ENCODE measurements around the gene UBTD2. TPM values are rescaled to one million over a fixed set of nuclear protein-coding genes. Genes with fewer than 3 reads are reported as not detected.

Gene UBTD2
- total RNA-seq, 4 donors from 2014 or later, result 6.1 to 108 (median 32.2) TPM

DNA sequence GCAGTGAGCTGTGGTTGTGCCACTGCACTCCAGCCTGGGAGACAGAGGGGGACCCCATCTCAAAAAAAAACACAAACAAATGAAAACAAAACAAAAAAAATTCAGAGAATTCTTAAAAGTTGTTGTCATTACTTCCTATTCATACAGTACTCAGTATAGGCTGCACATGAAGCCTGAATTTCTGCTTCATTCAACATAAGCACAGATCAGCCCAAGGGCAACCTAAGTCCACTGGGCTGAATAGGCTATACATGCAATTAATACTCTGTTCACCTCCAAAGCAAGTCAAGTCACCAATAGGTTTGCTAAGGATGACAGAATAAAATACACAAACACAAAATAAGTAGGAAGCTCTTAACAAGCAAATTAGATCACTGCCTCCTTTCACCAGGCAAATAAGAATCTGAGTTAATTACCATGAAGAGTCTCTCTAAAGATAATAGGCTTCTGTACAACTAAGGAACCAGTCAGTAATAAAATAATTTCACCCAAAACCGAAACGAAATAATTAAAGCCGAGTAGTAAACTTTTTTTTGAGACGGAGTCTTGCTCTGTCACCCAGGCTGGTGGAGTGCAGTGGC, 18.7 kb downstream of the UBTD2 start:
- intact Hi-C loops (cut with DNase I; ENCODE audit: low total_unique reads), result no loop called here
- no peak for TF ChIP-seq POLR2A (IDR thresholded peaks at IDR 0.05)
- no peak for TF ChIP-seq CTCF (IDR thresholded peaks at IDR 0.05)
- Histone ChIP-seq H3K9me3 (no peaks in the 10 kb centered on the region), H3K4me3 (no peak overlapping the region), H3K27me3 (no peaks in the 10 kb centered on the region), H3K27ac (no peak overlapping the region), H3K36me3 (no peaks in the 10 kb centered on the region), H3K4me1 (no peaks in the 10 kb centered on the region)
- no peak for DNase-seq

DNA sequence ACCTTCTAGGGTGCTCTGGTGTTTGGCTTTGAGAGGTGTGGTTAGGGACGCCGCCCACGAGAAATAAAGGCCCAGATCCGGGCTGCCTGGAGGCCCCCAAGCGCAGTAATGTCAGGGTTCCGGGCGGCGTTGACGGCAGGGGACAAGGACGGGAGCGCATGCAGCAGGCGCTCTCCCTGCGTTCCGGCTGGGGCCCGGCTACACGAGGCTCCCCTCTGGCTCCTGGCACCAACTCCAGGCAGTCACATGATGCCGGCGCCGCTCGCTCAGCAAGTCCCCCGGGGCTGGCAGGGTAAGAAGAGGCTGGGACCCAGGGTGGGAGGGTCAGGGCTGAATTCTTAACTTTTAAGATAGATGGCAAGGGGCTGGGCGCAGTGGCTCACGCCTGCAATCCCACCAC, 28.1 kb downstream of the UBTD2 start:
- no peaks in the 10 kb centered on the region for H3K4me1 ChIP-seq
- no peaks in the 10 kb centered on the region for H3K27me3 ChIP-seq
- no peak overlapping the region for H3K4me3 ChIP-seq
- H3K27ac ChIP-seq, result no peak overlapping the region
- intact Hi-C loops (cut with DNase I; ENCODE audit: low total_unique reads), result no loop called here
- peaks cover 0 to 5% of the 10 kb centered on the region in 2 donors for H3K9me3 ChIP-seq
- TF ChIP-seq POLR2A (IDR thresholded peaks at IDR 0.05), result no peak
- TF ChIP-seq CTCF (IDR thresholded peaks at IDR 0.05), result no peak
- no peaks in the 10 kb centered on the region for H3K36me3 ChIP-seq
- no peak for DNase-seq

- Histone ChIP-seq H3K36me3 (no peaks in the 10 kb centered on the region), H3K4me3 (no peak overlapping the region), H3K27me3 (no peaks in the 10 kb centered on the region), H3K27ac (no peak overlapping the region), H3K9me3 (peaks cover 0 to 5% of the 10 kb centered on the region in 2 donors), H3K4me1 (no peaks in the 10 kb centered on the region)
- TF ChIP-seq CTCF (IDR thresholded peaks at IDR 0.05), result no peak
- intact Hi-C loops (cut with DNase I; ENCODE audit: low total_unique reads), result no loop called here
- no peak for DNase-seq
Observed at GRCh38 chr5:172252501-172252900, 31.1 kb downstream of the UBTD2 start.

GRCh38 chr5:172251419-172251818, 32.1 kb downstream of the UBTD2 start:
- intact Hi-C loops (cut with DNase I; ENCODE audit: low total_unique reads), result no loop called here
- Histone ChIP-seq H3K36me3 (no peaks in the 10 kb centered on the region), H3K27me3 (no peaks in the 10 kb centered on the region), H3K9me3 (peaks cover 0 to 5% of the 10 kb centered on the region in 2 donors), H3K4me1 (no peaks in the 10 kb centered on the region), H3K4me3 (no peak overlapping the region), H3K27ac (no peak overlapping the region)
- TF ChIP-seq CTCF (IDR thresholded peaks at IDR 0.05) (no peak), POLR2A (IDR thresholded peaks at IDR 0.05) (no peak)
- DNase-seq, result no peak

DNA sequence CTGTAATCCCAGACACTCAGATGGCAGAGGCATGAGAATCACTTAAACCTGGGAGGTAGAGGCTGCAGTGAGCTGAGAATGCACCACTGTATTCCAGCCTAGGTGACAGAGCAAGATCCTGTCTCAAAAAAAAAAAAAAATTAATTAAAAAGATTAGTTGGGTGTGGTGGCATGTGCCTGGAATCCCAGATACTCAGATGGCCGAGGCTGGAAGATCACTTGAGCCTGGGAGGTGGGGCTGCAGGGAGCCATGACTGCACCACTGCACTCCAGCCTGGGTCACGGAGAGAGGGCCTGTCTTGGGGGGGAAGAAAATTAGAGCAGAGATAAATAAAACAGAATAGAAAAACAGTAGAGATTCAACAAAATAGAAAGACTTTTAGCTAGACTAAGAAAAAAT, 34.9 kb downstream of the UBTD2 start:
- no peak overlapping the region for H3K27ac ChIP-seq

More for the DNA sequence above, 34.9 kb downstream of the UBTD2 start:
- Histone ChIP-seq H3K4me1 (no peaks in the 10 kb centered on the region), H3K27me3 (no peaks in the 10 kb centered on the region), H3K9me3 (peaks cover 0 to 5% of the 10 kb centered on the region in 2 donors), H3K4me3 (no peak overlapping the region), H3K36me3 (no peaks in the 10 kb centered on the region)
- TF ChIP-seq CTCF (IDR thresholded peaks at IDR 0.05) (no peak), POLR2A (IDR thresholded peaks at IDR 0.05) (no peak)
- no peak for DNase-seq
- intact Hi-C loops (cut with DNase I; ENCODE audit: low total_unique reads), result no loop called here
